Epithelial cell of umbilical artery (primary cell): Measurements from ENCODE around the gene PYCARD. TPM values are rescaled to one million over a fixed set of nuclear protein-coding genes. Genes with fewer than 3 reads are reported as not detected.

Experiments
- total RNA-seq: library from RNA; depleted of rRNA; stranded (reverse); fragments of >200 nt; gene quantifications from 2 replicates; pipeline ENCODE4 v1.2.3, GENCODE V29; 2014

PYCARD gene
- 41.6 and 95.5 TPM in 2 replicates for total RNA-seq

DNA sequence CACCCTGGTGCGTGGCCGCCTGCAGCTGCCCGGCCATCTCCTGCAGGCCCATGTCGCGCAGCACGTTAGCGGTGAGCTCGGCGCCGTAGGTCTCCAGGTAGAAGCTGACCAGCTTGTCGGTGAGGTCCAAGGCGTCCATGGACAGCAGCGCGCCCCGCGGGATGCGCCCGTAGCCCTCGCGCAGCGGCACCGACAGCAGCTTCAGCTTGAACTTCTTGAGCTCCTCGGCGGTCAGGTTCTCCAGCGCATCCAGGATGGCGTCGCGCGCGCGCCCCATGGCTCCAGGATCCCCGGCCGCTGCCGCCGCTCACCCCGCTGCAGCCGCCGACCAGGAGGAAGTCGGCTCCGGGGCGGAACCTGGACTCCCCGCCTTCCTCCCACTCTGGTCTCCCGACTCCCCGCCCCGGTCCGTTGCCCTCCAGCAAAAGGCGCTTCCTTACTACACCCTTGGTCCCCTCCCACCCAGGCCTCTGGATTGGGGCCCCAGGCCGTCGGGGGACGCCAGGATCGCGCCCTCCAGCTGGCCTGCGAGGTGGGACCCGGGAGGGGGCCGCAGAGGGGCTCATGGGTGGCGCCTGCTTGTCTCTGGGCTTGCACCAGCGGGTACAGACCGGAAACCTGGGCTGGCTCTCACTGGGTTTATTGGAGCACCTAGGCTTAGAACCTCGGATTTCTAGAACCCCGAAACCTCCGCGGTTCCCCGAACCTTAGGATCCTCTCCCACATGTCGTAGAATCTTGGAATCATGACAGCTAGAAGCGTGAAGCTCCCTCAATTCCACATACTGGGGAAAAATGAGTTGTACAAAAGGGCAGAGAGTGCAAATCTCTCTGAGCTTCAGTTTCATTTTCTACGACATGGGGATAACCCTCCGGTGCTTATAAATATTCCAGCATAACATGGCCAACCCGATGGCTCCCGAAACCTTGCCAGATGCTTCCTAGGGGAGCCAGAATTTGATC, at the start of gene PYCARD:
TSS of gene PYCARD (minus strand) at position 347 of the 962 bp plus-strand sequence. CDS start at position 277, 70 bp downstream.

DNA sequence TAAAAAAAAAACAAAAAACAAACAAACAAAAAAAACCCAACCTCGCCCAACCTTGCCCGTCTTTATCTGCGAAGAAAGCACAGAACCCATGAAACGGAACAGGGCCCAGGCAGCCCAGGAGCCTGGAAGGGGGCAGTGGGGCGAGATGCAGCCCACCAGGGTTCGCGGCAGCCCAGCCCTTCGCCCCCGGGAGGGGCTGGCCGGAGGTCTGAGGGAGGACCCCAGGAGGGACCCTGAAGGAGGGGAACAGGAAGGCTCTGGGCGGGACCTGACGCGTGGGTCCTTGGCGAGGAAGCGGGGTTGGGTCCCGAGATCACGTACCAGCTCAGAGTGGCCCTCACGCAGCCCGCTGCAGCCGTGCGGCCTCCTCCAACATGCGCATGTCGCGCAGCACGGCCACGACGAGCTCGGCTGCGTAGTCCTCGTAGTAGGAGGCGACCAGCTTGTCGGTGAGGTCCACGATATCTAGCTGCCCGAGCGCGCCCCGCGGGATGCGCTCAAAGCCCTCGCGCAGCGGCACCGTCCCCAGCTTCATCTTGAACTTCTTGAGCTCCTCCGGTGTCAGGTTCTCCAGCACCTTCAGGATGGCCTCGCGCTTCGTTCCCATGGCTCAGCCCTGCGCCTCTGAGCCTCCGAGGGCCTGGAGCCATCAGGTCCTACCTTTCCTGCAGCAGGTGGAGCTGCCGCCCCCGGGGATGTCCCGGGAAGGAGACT, 14.0 kb upstream of the PYCARD start, which contains the start of gene PYDC1:
TSS of gene PYDC1 (minus strand) at position 714 of the 714 bp plus-strand sequence. CDS start at position 607, 107 bp downstream.

DNA sequence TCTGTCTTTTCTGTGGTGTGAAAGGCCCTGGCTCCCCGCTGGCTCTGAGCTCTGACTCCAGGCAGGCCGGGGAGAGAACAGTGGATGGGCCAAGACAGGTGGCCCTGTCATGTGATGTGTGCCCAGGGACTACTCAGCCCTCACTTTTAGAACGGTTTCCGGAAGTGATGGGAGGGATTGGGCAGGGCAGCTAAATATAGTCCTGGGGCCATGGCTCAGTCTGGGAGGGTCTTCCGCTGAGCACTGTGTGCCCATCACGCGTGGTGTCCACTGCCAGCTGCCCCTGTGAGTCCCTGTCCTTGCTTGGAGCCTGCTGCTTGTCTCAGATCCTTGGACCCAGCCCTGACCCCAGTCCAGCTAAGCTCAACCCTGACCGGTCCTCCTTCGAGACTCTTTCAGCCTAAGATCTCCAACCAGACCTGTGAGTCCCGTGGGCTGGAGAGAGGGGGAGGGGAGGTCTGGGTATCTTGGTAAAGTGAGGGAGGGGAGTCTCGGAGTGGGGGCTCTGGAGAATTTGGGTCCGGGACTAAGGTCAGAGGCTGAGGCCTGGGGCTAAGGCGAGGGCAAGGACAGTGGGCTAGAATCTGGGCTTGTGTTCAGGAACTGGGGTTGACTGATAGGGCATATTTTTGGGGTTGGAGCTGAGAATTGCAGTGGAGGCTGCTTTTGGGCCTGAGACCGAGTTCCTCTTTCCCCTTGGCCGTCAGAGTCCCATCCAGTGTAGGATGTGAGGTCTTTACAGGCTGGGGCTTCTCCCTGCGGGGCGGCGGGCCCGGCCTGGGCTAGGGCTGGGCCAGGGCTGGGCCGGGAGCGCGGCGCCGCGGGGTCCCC, 11.5 kb upstream of the PYCARD start, which contains the start of gene TRIM72:
TSS of gene TRIM72 (plus strand) at position 243 of the 831 bp plus-strand sequence. CDS start 620 bp downstream, outside the sequence.

DNA sequence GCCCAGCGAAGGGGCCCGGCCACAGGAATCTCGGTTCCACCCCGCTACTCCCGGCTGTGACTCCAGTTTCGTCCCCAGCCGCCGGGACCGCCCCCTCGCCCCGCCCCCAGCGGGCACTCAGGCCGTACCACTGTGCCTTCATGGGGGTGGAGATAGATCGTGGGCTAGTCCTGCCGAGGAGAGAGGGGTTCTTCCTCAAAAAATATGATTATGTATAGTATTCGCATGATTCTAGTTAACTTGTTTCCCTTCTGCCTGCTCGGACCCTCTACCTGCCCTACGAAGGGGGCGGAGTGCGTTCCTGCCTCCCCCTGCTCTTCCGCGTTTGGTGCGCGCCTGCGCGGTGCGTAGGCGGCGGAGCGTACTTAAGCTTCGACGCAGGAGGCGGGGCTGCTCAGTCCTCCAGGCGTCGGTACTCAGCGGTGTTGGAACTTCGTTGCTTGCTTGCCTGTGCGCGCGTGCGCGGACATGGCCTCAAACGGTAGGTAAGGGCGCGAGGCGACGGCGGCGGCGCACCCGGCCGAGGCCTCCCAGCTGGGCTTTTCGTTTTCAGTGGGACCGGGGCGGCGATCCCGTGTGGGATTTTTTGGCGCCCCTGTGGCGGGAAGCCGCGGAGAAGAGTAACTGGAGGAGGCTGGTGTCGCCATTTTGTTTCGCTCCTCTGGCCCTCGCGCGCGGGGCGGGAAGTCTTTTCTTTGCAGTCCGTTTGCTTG, 22.7 kb downstream of the PYCARD start, which contains the start of gene FUS:
TSS of gene FUS (plus strand) at position 393 of the 713 bp plus-strand sequence. CDS start at position 469, 76 bp downstream.

Other genes with a start within 250 kb of the PYCARD start
- gene SETD1A, start 245.0 kb downstream of the PYCARD start, total RNA-seq: 1.6 and 2.1 TPM in 2 replicates
- gene HSD3B7, start 217.6 kb downstream of the PYCARD start, total RNA-seq: 2.3 and 2.6 TPM in 2 replicates
- gene STX1B, start 192.1 kb downstream of the PYCARD start, total RNA-seq: under 0.01 TPM in 2 replicates
- gene STX4, start 169.2 kb downstream of the PYCARD start, total RNA-seq: 15.9 and 20.4 TPM in 2 replicates
- gene ZNF668, start 128.5 kb downstream of the PYCARD start, total RNA-seq: 6.8 and 9.7 TPM in 2 replicates
- 9.1 and 11.0 TPM in 2 replicates for gene ZNF646, start 128.3 kb downstream of the PYCARD start, total RNA-seq
- 0.32 and 1.2 TPM in 2 replicates for gene PRSS53, start 113.8 kb downstream of the PYCARD start, total RNA-seq
- 82.5 and 95.8 TPM in 2 replicates for gene VKORC1, start 108.0 kb downstream of the PYCARD start, total RNA-seq
- gene BCKDK, start 94.4 kb downstream of the PYCARD start, total RNA-seq: 15.6 and 15.7 TPM in 2 replicates
- 32.8 and 37.7 TPM in 2 replicates for gene KAT8, start 85.1 kb downstream of the PYCARD start, total RNA-seq
- gene PRSS8, start 67.0 kb downstream of the PYCARD start, total RNA-seq: not detected in 2 replicates
- gene PRSS36, start 52.7 kb downstream of the PYCARD start, total RNA-seq: 0.32 and 1.5 TPM in 2 replicates
- gene FUS, start 22.6 kb downstream of the PYCARD start, total RNA-seq: 59.9 and 74.4 TPM in 2 replicates
- gene TRIM72, start 11.4 kb upstream of the PYCARD start, total RNA-seq: not detected in 2 replicates
- not detected in 2 replicates for gene PYDC1, start 14.4 kb upstream of the PYCARD start, total RNA-seq
- gene ITGAM, start 57.2 kb upstream of the PYCARD start, total RNA-seq: not detected in 2 replicates
- 0.76 and 1.3 TPM in 2 replicates for gene ITGAX, start 152.4 kb upstream of the PYCARD start, total RNA-seq
- gene ITGAD, start 190.6 kb upstream of the PYCARD start, total RNA-seq: not detected in 2 replicates
- not detected in 2 replicates for gene COX6A2, start 225.6 kb upstream of the PYCARD start, total RNA-seq
- gene ZNF843, start 240.0 kb upstream of the PYCARD start, total RNA-seq: under 0.01 and 0.15 TPM in 2 replicates